GM12874 (cell line): ENCODE measurements around the gene RPS21.

Source experiments
- CTCF ChIP-seq: IDR thresholded peaks from 2 replicates; pipeline ENCODE4 v1.5.1; 2011; ENCODE audit warnings: low read depth, mild to moderate bottlenecking, control low read depth, low read length, moderate library complexity; ENCODE audit not compliant: insufficient read depth

The RPS21 gene

GRCh38 chr20:62429455-62430310, 42.8 kb downstream of the RPS21 start:
- no peak for TF ChIP-seq CTCF

- TF ChIP-seq CTCF = no peak
These were observed 43.5 kb downstream of the RPS21 start for GRCh38 chr20:62430311-62430853.

- TF ChIP-seq CTCF = no peak
These were observed 44.1 kb downstream of the RPS21 start for GRCh38 chr20:62430866-62431447.

GRCh38 chr20:62433658-62434497, 47.0 kb downstream of the RPS21 start:
- TF ChIP-seq CTCF = no peak

- TF ChIP-seq CTCF = no peak
These were observed 49.8 kb downstream of the RPS21 start for GRCh38 chr20:62436692-62437091.

GRCh38 chr20:62437496-62437895, 50.6 kb downstream of the RPS21 start:
- TF ChIP-seq CTCF = no peak

- TF ChIP-seq CTCF = no peak
These were observed 51.0 kb downstream of the RPS21 start for GRCh38 chr20:62437927-62438326.
